ENCODE data around the gene GTF3C6. TPM values are rescaled to one million over a fixed set of nuclear protein-coding genes. Genes with fewer than 3 reads are reported as not detected.
"Not testable (repeated sequence)": the region's sequence is repeated elsewhere in the genome, so short reads cannot be mapped to it uniquely, and the experiment has no call there.

The GTF3C6 gene
- 70.6 TPM for polyA plus RNA-seq (ENCODE audit: insufficient read length)

- DNase-seq (ENCODE audit: low read depth), result peak; percentile 69
These were observed at the start of gene GTF3C6 for GRCh38 chr6:110958329-110959192. TSS of gene GTF3C6 (plus strand) at chr6:110958706. CDS start at chr6:110958770, 64 bp downstream.

GRCh38 chr6:110930781-110931180, 27.7 kb upstream of the GTF3C6 start:
- DNase-seq (ENCODE audit: low read depth), result no peak

GRCh38 chr6:110933912-110934311, 24.6 kb upstream of the GTF3C6 start:
- DNase-seq (ENCODE audit: low read depth), result no peak

- no peak for DNase-seq (ENCODE audit: low read depth)
These were observed 24.1 kb upstream of the GTF3C6 start for GRCh38 chr6:110934381-110934898.

GRCh38 chr6:110935171-110935570, 23.3 kb upstream of the GTF3C6 start:
- DNase-seq (ENCODE audit: low read depth), result no peak

- no peak for DNase-seq (ENCODE audit: low read depth)
These were observed 20.3 kb upstream of the GTF3C6 start for GRCh38 chr6:110938171-110938570.

GRCh38 chr6:110939429-110940200, 18.9 kb upstream of the GTF3C6 start:
- DNase-seq (ENCODE audit: low read depth), result no peak

GRCh38 chr6:110944681-110945151, 13.8 kb upstream of the GTF3C6 start:
- DNase-seq (ENCODE audit: low read depth), result no peak

GRCh38 chr6:110946498-110946897, 12.0 kb upstream of the GTF3C6 start:
- DNase-seq (ENCODE audit: low read depth), result no peak

GRCh38 chr6:110949679-110950285, 8.7 kb upstream of the GTF3C6 start:
- no peak for DNase-seq (ENCODE audit: low read depth)

GRCh38 chr6:110950440-110950839, 8.1 kb upstream of the GTF3C6 start:
- DNase-seq (ENCODE audit: low read depth), result no peak

- no peak for DNase-seq (ENCODE audit: low read depth)
These were observed 7.5 kb upstream of the GTF3C6 start for GRCh38 chr6:110951008-110951407.

- DNase-seq (ENCODE audit: low read depth), result no peak
These were observed 6.3 kb upstream of the GTF3C6 start for GRCh38 chr6:110951986-110952794.

GRCh38 chr6:110953633-110954303, 4.7 kb upstream of the GTF3C6 start:
- no peak for DNase-seq (ENCODE audit: low read depth)

- no peak for DNase-seq (ENCODE audit: low read depth)
These were observed 1.5 kb downstream of the GTF3C6 start for GRCh38 chr6:110960014-110960390.

- not testable (repeated sequence) for DNase-seq (ENCODE audit: low read depth)
These were observed 4.1 kb downstream of the GTF3C6 start for GRCh38 chr6:110962636-110963035.

GRCh38 chr6:110965629-110966229, 7.2 kb downstream of the GTF3C6 start:
- no peak for DNase-seq (ENCODE audit: low read depth)

- not testable (repeated sequence) for DNase-seq (ENCODE audit: low read depth)
These were observed 10.2 kb downstream of the GTF3C6 start for GRCh38 chr6:110968661-110969060.

GRCh38 chr6:110971468-110971867, 13.0 kb downstream of the GTF3C6 start:
- DNase-seq (ENCODE audit: low read depth), result no peak

GRCh38 chr6:110976575-110976974, 18.1 kb downstream of the GTF3C6 start:
- DNase-seq (ENCODE audit: low read depth), result no peak

All from forelimb muscle (tissue), 1 donor.